Cardiac muscle cell (in vitro differentiated cells and primary cell): ENCODE results near the gene VSIG10. TPM values are rescaled to one million over a fixed set of nuclear protein-coding genes. Genes with fewer than 3 reads are reported as not detected.

Experiments
- DNase-seq, 2 donors: peaks; one replicate each; pipeline versions ENCODE4 v3.0.0 to v3.0.0-alpha.2; 2010 to 2017; ENCODE audit warnings: low read depth in 1 of 2, low spot score in 1 of 2
- H3K27ac ChIP-seq: fragments of 200-600 bp; sonication (generic); 2 replicates; pipeline ENCODE4 v1.5.1; 2016
- H3K27me3 ChIP-seq: fragments of 200-600 bp; sonication (generic); 2 replicates; pipeline ENCODE4 v1.6.0; 2016; ENCODE audit warnings: control low read depth
- H3K36me3 ChIP-seq: fragments of 200-600 bp; sonication (generic); 2 replicates; pipeline ENCODE4 v1.5.1; 2016; ENCODE audit warnings: control low read depth
- H3K4me1 ChIP-seq: fragments of 200-600 bp; sonication (generic); 2 replicates; pipeline ENCODE4 v1.8.1; 2017; ENCODE audit warnings: low read depth, mild to moderate bottlenecking, mixed run types
- H3K4me3 ChIP-seq: fragments of 200-600 bp; sonication (generic); 2 replicates; pipeline ENCODE4 v1.5.1; 2016; ENCODE audit warnings: mild to moderate bottlenecking
- H3K9me3 ChIP-seq: fragments of 200-600 bp; sonication (generic); 2 replicates; pipeline ENCODE4 v1.5.1; 2017; ENCODE audit warnings: low read depth, mild to moderate bottlenecking, control low read depth
- CTCF ChIP-seq: IDR thresholded peaks from 2 replicates; pipeline ENCODE4 v1.5.1; 2012; ENCODE audit warnings: low read depth, mild to moderate bottlenecking, low read length
- polyA plus RNA-seq: library from polyadenylated mRNA; unstranded; fragments of >200 nt; fragmentation: Nextera tagmentation; extraction: Ambion mirVana; gene quantifications from 2 replicates; pipeline ENCODE4 v1.2.1, GENCODE V29; 2016
- total RNA-seq: library from RNA; depleted of rRNA; stranded (reverse); fragments of >200 nt; gene quantifications from 2 replicates; pipeline ENCODE4 v1.2.3, GENCODE V29; 2016

VSIG10 gene
- total and polyA plus RNA-seq, 2 experiments from 2014 or later = 7.2 to 10.9 TPM

- Histone ChIP-seq H3K4me3 (no peak overlapping the region), H3K36me3 (peaks cover 24% of the 10 kb centered on the region), H3K27ac (no peak overlapping the region), H3K27me3 (no peaks in the 10 kb centered on the region), H3K9me3 (no peaks in the 10 kb centered on the region), H3K4me1 (no peaks in the 10 kb centered on the region)
- TF ChIP-seq CTCF = no peak
- DNase-seq = no peak
Measured at GRCh38 chr12:118145113-118145797, 41.4 kb upstream of the VSIG10 start.

- Histone ChIP-seq H3K9me3 (no peaks in the 10 kb centered on the region), H3K4me3 (no peak overlapping the region), H3K36me3 (peaks cover 32% of the 10 kb centered on the region), H3K27me3 (no peaks in the 10 kb centered on the region), H3K4me1 (no peaks in the 10 kb centered on the region), H3K27ac (no peak overlapping the region)
- no peak for DNase-seq
- TF ChIP-seq CTCF = no peak
Measured at GRCh38 chr12:118144499-118144898, 40.7 kb upstream of the VSIG10 start.

- TF ChIP-seq CTCF = no peak
Measured at GRCh38 chr12:118140825-118141224, 37.0 kb upstream of the VSIG10 start.

GRCh38 chr12:118137148-118137678, 33.4 kb upstream of the VSIG10 start:
- H3K36me3 ChIP-seq = peaks cover 26% of the 10 kb centered on the region
- no peak overlapping the region for H3K27ac ChIP-seq
- no peaks in the 10 kb centered on the region for H3K27me3 ChIP-seq
- peak overlapping the region; percentile 50 for H3K4me3 ChIP-seq
- no peaks in the 10 kb centered on the region for H3K4me1 ChIP-seq
- no peaks in the 10 kb centered on the region for H3K9me3 ChIP-seq
- no peak for DNase-seq
- TF ChIP-seq CTCF = no peak

More at GRCh38 chr12:118140825-118141224, 37.0 kb upstream of the VSIG10 start:
- Histone ChIP-seq H3K4me1 (no peaks in the 10 kb centered on the region), H3K4me3 (no peak overlapping the region), H3K27me3 (no peaks in the 10 kb centered on the region), H3K27ac (no peak overlapping the region), H3K36me3 (peaks cover 37% of the 10 kb centered on the region), H3K9me3 (no peaks in the 10 kb centered on the region)
- DNase-seq = no peak

- H3K9me3 ChIP-seq = no peaks in the 10 kb centered on the region
- H3K27ac ChIP-seq = peak overlapping the region; percentile 60
- DNase-seq = peak; percentile 42 to 55
- H3K27me3 ChIP-seq = no peaks in the 10 kb centered on the region
- H3K4me3 ChIP-seq = peak overlapping the region; percentile 50
- peaks cover 24% of the 10 kb centered on the region for H3K36me3 ChIP-seq
- H3K4me1 ChIP-seq = no peaks in the 10 kb centered on the region
- TF ChIP-seq CTCF = no peak
Measured at GRCh38 chr12:118136559-118137003, 32.8 kb upstream of the VSIG10 start.
